ENCODE measurements around the gene LYPD1. TPM values are rescaled to one million over a fixed set of nuclear protein-coding genes. Genes with fewer than 3 reads are reported as not detected.

Gene LYPD1
- total and polyA plus RNA-seq, 9 of the 15 experiments (the other 6 are each of a cell fraction or from before 2014, with no cell fraction given) = not detected

DNA sequence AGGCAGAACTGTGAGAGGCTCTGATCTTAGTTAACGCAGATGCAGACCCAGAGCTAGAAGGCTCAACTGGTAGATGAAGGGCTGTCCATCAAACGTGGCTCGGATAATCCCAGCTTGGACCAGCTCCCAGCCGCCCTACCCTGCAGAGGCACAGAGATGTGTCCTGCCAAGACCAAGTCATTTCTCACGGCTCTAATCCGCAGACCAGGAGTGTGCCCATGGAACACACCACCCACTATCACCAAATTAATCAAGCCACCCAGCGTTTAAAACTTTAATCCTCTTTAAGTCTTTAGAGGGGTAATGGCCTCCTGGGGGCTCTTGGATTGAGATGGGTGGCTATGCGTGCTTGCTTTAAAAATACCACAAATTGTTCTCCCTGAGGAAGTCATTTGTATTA is 17.5 kb downstream of the LYPD1 start:
- Histone ChIP-seq H4K20me1 (replicated peaks; ENCODE audit: control insufficient read depth, insufficient read depth, low read length) (no peaks in the 10 kb centered on the region), H3K9ac (ENCODE audit: insufficient read depth in 1 of 2, low read depth in 2 of 2, low read length in 2 of 2) (no peak overlapping the region), H3K4me1 (replicated peaks in 1 of 2; ENCODE audit: control insufficient read depth in 2 of 2, insufficient read depth in 2 of 2, low read length in 2 of 2) (no peaks in the 10 kb centered on the region), H2AFZ (ENCODE audit: low read depth, low read length) (no peak overlapping the region), H3K36me3 (ENCODE audit: control insufficient read depth, insufficient read depth, low read length) (no peaks in the 10 kb centered on the region), H3K27ac (ENCODE audit: extremely low read depth, low read depth, low read length) (no peak overlapping the region), H3K79me2 (ENCODE audit: control insufficient read depth, insufficient read depth, low read length) (no peaks in the 10 kb centered on the region), H3K9me3 (replicated peaks; ENCODE audit: control insufficient read depth, insufficient read depth, low read depth, low read length) (no peaks in the 10 kb centered on the region), H3K4me2 (ENCODE audit: insufficient read depth, low read length) (no peak overlapping the region), H3K27me3 (ENCODE audit: control insufficient read depth in 2 of 2, insufficient read depth in 2 of 2, low read length in 2 of 2) (0 out of 5 replicates have a peak, but pooled peaks cover 0 to 3% of the 10 kb centered on the region in 2 experiments), H3K4me3 (no peak overlapping the region), H3K9me1 (ENCODE audit: control insufficient read depth, insufficient read depth, low read length) (no peaks in the 10 kb centered on the region)
- POLR2A ChIA-PET = no interaction called here
- intact Hi-C loops (cut with micrococcal nuclease) (no loop called here), in situ Hi-C loops (cut with MboI) (no loop called here)
- FAIRE-seq (no peak), ATAC-seq (no peak), DNase-seq (ENCODE audit: extremely low read depth in 1 of 4, low spot score in 3 of 4) (no peak)
- 0% methylated on average over 8 of the region's 8 CpGs for WGBS (ENCODE audit: insufficient coverage, low coverage, missing lambda C conversion rate)
- CTCF ChIA-PET (ENCODE audit: low intra/inter-chr PET ratio) = no interaction called here
- BruUV-seq (replicated peaks) = no TSS peak
- TF ChIP-seq SMARCA4 (IDR thresholded peaks at IDR 0.05) (no peak), FOXA3 (CRISPR knock-in tag; conservative IDR thresholded peaks at IDR 0.05 in 1 of 2, IDR thresholded peaks at IDR 0.05 in 1 of 2) (no peak), ZBTB1 (CRISPR knock-in tag; IDR thresholded peaks at IDR 0.05; ENCODE audit: borderline replicate concordance, low read depth) (no peak), ZNF445 (CRISPR knock-in tag; IDR thresholded peaks at IDR 0.05; ENCODE audit: low read depth) (no peak), ZNF507 (tag; conservative IDR thresholded peaks at IDR 0.05) (no peak), SNIP1 (IDR thresholded peaks at IDR 0.05; ENCODE audit: low read depth) (no peak), MEF2D (tag; conservative IDR thresholded peaks at IDR 0.05; ENCODE audit: low read depth) (no peak), ZNF79 (CRISPR knock-in tag; IDR thresholded peaks at IDR 0.05; ENCODE audit: low read depth) (no peak), NR2C2 (CRISPR knock-in tag; IDR thresholded peaks at IDR 0.05) (no peak), NR2C2 (tag; IDR thresholded peaks at IDR 0.05) (no peak)
- TF ChIP-seq, protein P1, sequence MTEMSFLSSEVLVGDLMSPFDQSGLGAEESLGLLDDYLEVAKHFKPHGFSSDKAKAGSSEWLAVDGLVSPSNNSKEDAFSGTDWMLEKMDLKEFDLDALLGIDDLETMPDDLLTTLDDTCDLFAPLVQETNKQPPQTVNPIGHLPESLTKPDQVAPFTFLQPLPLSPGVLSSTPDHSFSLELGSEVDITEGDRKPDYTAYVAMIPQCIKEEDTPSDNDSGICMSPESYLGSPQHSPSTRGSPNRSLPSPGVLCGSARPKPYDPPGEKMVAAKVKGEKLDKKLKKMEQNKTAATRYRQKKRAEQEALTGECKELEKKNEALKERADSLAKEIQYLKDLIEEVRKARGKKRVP (CRISPR knock-in tag; IDR thresholded peaks at IDR 0.05) = no peak
- TF ChIP-seq, protein P2, sequence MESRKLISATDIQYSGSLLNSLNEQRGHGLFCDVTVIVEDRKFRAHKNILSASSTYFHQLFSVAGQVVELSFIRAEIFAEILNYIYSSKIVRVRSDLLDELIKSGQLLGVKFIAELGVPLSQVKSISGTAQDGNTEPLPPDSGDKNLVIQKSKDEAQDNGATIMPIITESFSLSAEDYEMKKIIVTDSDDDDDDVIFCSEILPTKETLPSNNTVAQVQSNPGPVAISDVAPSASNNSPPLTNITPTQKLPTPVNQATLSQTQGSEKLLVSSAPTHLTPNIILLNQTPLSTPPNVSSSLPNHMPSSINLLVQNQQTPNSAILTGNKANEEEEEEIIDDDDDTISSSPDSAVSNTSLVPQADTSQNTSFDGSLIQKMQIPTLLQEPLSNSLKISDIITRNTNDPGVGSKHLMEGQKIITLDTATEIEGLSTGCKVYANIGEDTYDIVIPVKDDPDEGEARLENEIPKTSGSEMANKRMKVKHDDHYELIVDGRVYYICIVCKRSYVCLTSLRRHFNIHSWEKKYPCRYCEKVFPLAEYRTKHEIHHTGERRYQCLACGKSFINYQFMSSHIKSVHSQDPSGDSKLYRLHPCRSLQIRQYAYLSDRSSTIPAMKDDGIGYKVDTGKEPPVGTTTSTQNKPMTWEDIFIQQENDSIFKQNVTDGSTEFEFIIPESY (CRISPR knock-in tag; IDR thresholded peaks at IDR 0.05) = no peak
- TF ChIP-seq, protein P3, sequence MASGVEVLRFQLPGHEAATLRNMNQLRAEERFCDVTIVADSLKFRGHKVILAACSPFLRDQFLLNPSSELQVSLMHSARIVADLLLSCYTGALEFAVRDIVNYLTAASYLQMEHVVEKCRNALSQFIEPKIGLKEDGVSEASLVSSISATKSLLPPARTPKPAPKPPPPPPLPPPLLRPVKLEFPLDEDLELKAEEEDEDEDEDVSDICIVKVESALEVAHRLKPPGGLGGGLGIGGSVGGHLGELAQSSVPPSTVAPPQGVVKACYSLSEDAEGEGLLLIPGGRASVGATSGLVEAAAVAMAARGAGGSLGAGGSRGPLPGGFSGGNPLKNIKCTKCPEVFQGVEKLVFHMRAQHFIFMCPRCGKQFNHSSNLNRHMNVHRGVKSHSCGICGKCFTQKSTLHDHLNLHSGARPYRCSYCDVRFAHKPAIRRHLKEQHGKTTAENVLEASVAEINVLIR (CRISPR knock-in tag; IDR thresholded peaks at IDR 0.05) = no peak
- TF ChIP-seq, protein P4, sequence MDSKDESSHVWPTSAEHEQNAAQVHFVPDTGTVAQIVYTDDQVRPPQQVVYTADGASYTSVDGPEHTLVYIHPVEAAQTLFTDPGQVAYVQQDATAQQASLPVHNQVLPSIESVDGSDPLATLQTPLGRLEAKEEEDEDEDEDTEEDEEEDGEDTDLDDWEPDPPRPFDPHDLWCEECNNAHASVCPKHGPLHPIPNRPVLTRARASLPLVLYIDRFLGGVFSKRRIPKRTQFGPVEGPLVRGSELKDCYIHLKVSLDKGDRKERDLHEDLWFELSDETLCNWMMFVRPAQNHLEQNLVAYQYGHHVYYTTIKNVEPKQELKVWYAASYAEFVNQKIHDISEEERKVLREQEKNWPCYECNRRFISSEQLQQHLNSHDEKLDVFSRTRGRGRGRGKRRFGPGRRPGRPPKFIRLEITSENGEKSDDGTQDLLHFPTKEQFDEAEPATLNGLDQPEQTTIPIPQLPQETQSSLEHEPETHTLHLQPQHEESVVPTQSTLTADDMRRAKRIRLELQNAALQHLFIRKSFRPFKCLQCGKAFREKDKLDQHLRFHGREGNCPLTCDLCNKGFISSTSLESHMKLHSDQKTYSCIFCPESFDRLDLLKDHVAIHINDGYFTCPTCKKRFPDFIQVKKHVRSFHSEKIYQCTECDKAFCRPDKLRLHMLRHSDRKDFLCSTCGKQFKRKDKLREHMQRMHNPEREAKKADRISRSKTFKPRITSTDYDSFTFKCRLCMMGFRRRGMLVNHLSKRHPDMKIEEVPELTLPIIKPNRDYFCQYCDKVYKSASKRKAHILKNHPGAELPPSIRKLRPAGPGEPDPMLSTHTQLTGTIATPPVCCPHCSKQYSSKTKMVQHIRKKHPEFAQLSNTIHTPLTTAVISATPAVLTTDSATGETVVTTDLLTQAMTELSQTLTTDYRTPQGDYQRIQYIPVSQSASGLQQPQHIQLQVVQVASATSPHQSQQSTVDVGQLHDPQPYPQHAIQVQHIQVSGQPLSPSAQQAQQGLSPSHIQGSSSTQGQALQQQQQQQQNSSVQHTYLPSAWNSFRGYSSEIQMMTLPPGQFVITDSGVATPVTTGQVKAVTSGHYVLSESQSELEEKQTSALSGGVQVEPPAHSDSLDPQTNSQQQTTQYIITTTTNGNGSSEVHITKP (IDR thresholded peaks at IDR 0.05; ENCODE audit: partially characterized antibody) = no peak
- TF ChIP-seq, protein P5, sequence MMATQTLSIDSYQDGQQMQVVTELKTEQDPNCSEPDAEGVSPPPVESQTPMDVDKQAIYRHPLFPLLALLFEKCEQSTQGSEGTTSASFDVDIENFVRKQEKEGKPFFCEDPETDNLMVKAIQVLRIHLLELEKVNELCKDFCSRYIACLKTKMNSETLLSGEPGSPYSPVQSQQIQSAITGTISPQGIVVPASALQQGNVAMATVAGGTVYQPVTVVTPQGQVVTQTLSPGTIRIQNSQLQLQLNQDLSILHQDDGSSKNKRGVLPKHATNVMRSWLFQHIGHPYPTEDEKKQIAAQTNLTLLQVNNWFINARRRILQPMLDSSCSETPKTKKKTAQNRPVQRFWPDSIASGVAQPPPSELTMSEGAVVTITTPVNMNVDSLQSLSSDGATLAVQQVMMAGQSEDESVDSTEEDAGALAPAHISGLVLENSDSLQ (IDR thresholded peaks at IDR 0.05) = no peak
